GM12872 (cell line): Measurements from ENCODE around the gene KBTBD7.

ENCODE experiments used
- CTCF ChIP-seq: IDR thresholded peaks from 3 replicates; pipeline ENCODE4 v1.5.1; 2011; ENCODE audit warnings: low read depth, mild to moderate bottlenecking, low read length, moderate library complexity; ENCODE audit not compliant: insufficient read depth

Gene KBTBD7

DNA sequence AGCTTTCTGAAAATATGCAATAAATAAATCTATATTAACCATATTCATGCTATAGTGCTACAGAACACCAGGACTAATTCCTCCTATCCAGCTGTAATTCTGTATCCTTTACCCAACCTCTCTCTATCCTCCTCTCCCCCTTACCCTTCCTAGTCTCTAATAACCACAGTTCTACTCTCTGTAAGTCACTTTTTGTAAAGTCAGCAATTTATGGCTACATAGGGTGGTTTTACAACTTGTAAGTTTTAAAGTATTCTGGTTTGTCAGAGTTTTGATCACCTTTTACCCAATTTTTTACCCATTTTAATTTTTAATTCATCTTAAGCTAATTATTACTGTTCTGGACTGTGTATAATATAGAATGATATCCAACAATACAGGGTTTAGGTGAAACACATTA is 35.0 kb upstream of the KBTBD7 start:
- no peak for TF ChIP-seq CTCF

DNA sequence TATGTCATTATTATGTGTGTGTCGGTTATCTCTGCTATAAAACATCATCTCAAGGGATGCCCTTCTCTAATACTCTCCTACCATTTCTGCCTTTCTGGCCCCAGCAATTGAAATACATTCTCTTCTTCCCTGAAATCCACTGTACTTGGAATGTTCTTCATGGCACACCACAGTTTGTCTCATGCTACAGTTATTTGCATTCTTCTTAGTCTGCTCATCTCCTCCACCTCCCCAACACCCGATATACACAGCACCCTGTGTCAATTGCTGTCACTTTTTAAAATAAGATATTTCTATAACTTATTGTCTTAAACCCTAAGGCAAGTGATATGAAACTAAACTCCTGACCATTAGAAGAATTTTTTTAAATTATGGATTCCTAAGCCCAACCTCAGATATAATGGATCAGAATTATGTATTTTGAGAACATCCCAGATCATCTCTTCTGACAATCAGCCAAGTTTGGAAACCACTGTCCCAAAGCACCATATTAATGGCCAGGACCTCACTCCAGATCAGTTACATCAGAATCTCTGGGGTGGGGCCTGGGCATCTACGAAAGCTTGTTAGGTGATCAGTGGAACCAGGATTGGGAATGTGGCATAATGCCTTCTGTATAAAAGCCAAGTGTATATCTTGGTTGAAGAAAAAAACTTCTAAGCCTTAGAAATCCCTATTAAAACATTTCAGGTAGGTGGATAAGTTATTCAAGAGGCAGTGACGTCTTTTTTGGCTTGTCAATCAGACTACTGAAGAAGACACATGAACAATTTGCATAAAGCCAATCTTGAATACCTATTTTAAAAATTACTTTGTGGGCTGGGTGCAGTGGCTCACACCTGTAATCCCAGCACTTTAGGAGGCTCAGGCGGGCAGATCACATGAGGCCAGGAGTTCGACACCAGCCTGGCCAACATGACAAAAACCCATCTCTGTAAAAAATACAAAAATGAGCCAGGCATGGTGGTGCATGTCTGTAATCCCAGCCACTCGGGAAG is 30.0 kb upstream of the KBTBD7 start:
- no peak for TF ChIP-seq CTCF

- TF ChIP-seq CTCF, result peak; percentile 79
These were observed 28.0 kb upstream of the KBTBD7 start for GRCh38 chr13:41222259-41222852.

- TF ChIP-seq CTCF, result no peak
These were observed 26.0 kb upstream of the KBTBD7 start for GRCh38 chr13:41220401-41220800.

DNA sequence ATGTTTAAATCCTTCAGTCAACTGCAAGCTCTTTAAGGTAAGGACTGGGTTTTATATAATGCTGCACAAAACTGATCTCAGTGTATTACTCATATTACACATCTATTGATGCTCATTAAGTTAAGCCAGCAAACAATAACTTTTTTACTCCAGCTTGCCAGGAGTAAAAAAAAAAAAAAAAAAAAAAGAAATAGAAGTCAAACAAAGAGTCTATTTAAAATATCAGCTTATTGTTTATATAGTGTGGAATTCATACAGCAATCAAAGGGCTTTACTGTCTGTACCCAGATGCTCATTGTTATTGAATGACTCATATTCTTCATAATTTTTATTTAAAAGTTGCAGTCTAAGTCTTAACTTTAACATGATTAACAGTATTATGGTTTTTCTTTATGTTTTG is 21.8 kb upstream of the KBTBD7 start:
- TF ChIP-seq CTCF, result no peak

GRCh38 chr13:41213919-41214318 is 19.6 kb upstream of the KBTBD7 start:
- TF ChIP-seq CTCF, result no peak

- TF ChIP-seq CTCF, result no peak
These were observed 18.9 kb upstream of the KBTBD7 start for GRCh38 chr13:41213316-41213715.
